Keratinocyte (primary cell): ENCODE data around the gene CCDC120. TPM values are rescaled to one million over a fixed set of nuclear protein-coding genes. Genes with fewer than 3 reads are reported as not detected.

Source experiments
- DNase-seq: peaks from one replicate; pipeline ENCODE4 v3.0.0-alpha.2; 2011; ENCODE audit warnings: low read depth, missing footprints, low spot score
- FAIRE-seq: peaks from 2 replicates; lab custom pipeline; 2011; peaks lifted over from hg19 to GRCh38; lab: Jason Lieb, UNC
- H2AFZ ChIP-seq: 2 replicates; pipeline ENCODE4 v1.6.0; 2012; ENCODE audit warnings: low read length, control low read depth, inconsistent platforms; ENCODE audit not compliant: control insufficient read depth
- H3K27ac ChIP-seq: 2 replicates; pipeline ENCODE4 v1.5.1; 2011; ENCODE audit warnings: low read length; ENCODE audit not compliant: control insufficient read depth, insufficient read depth
- H3K27me3 ChIP-seq: 3 replicates; pipeline ENCODE4 v1.6.0; 2011; ENCODE audit warnings: low read length; ENCODE audit not compliant: control insufficient read depth, insufficient read depth; ENCODE audit errors: extremely low read depth
- H3K36me3 ChIP-seq, 2 experiments: 2 replicates in 1 of 2; 3 replicates in 1 of 2; pipeline ENCODE4 v1.5.1; 2011; ENCODE audit warnings: low read length in 2 of 2, mild to moderate bottlenecking in 1 of 2; ENCODE audit not compliant: control insufficient read depth in 2 of 2, insufficient read depth in 2 of 2; ENCODE audit errors: extremely low read depth in 1 of 2
- H3K4me1 ChIP-seq: 3 replicates; pipeline ENCODE4 v1.5.1; 2011; ENCODE audit warnings: low read length; ENCODE audit not compliant: control insufficient read depth, insufficient read depth; ENCODE audit errors: extremely low read depth
- H3K4me2 ChIP-seq: 3 replicates; pipeline ENCODE4 v1.6.0; 2011; ENCODE audit warnings: low read depth, low read length; ENCODE audit not compliant: control insufficient read depth, insufficient read depth; ENCODE audit errors: extremely low read depth
- H3K4me3 ChIP-seq, 3 experiments: fragments of 200-600 bp in 1 of 3; sonication (generic) in 1 of 3; 2 replicates in 2 of 3; 3 replicates in 1 of 3; pipeline ENCODE4 v1.5.1; 2011 to 2016; ENCODE audit warnings: low read length in 3 of 3, mild to moderate bottlenecking in 3 of 3, control low read depth in 2 of 3, inconsistent platforms in 1 of 3, low read depth in 1 of 3, mixed read lengths in 1 of 3, mixed run types in 1 of 3, moderate library complexity in 1 of 3; ENCODE audit not compliant: control insufficient read depth in 2 of 3, insufficient read depth in 2 of 3; ENCODE audit errors: extremely low read depth in 1 of 3
- H3K79me2 ChIP-seq: 2 replicates; pipeline ENCODE4 v1.6.0; 2012; ENCODE audit warnings: low read length; ENCODE audit not compliant: control insufficient read depth, insufficient read depth
- H3K9ac ChIP-seq: 3 replicates; pipeline ENCODE4 v1.6.0; 2011; ENCODE audit warnings: low read length; ENCODE audit not compliant: control insufficient read depth, insufficient read depth; ENCODE audit errors: extremely low read depth
- H3K9me1 ChIP-seq: 3 replicates; pipeline ENCODE4 v1.6.0; 2011; ENCODE audit warnings: low read length; ENCODE audit not compliant: control insufficient read depth, insufficient read depth; ENCODE audit errors: extremely low read depth
- H3K9me3 ChIP-seq: 2 replicates; pipeline ENCODE4 v1.5.1; 2012; ENCODE audit warnings: low read depth, low read length; ENCODE audit not compliant: control insufficient read depth
- H4K20me1 ChIP-seq: 3 replicates; pipeline ENCODE4 v1.6.0; 2011; ENCODE audit warnings: low read length; ENCODE audit not compliant: control insufficient read depth, insufficient read depth; ENCODE audit errors: extremely low read depth
- EZH2 ChIP-seq: IDR thresholded peaks from one replicate; pipeline ENCODE4 v1.6.1; 2012; ENCODE audit warnings: inconsistent platforms, mild to moderate bottlenecking, low read length, moderate library complexity
- dilution Hi-C: fragments of 300-500 bp; cut with MboI; formaldehyde crosslinking; loops from one replicate; pipeline ENCODE4 v1.7.0; 2020; ENCODE audit warnings: low sequenced_read_pairs; ENCODE audit not compliant: extremely low pct_ligation_motif_present
- polyA plus RNA-seq, 5 experiments: library from polyadenylated mRNA; depleted of rRNA in 3 of 5; stranded (reverse) in 3 of 5; stranded (forward) in 1 of 5; unstranded in 1 of 5; fragments of >200 nt; gene quantifications; 1 replicate in 1 of 5; 2 replicates in 3 of 5; 3 replicates in 1 of 5; pipeline versions ENCODE4 v1.2.1 to v1.2.3, GENCODE V29; 2011 to 2012; ENCODE audit warnings: missing spikeins in 2 of 5, low read depth in 1 of 5, low replicate concordance in 1 of 5
- small RNA-seq, 3 experiments: library from RNA; depleted of rRNA; stranded (forward); fragments of <200 nt; gene quantifications; one replicate each; pipeline ENCODE3, GENCODE V24; 2012; ENCODE audit warnings: low read depth in 3 of 3, low replicate concordance in 1 of 3; ENCODE audit not compliant: insufficient read length in 3 of 3
- TF ChIP-seq, protein P1 (sequence below), 3 experiments: IDR thresholded peaks in 1 of 3; conservative IDR thresholded peaks in 1 of 3; optimal IDR thresholded peaks in 1 of 3; 2 replicates in 2 of 3; 3 replicates in 1 of 3; pipeline versions ENCODE3 to v1.5.1; 2011; ENCODE audit warnings: low read length in 3 of 3, mild to moderate bottlenecking in 3 of 3, moderate library complexity in 2 of 3, control low read depth in 1 of 3, inconsistent platforms in 1 of 3; ENCODE audit not compliant: insufficient read depth in 2 of 3; ENCODE audit errors: extremely low read depth in 1 of 3

CCDC120 gene
- polyA plus RNA-seq, 1 donor (not counting 4 experiments of a cell fraction or from before 2014, with no cell fraction given) = 4.9 TPM

- Histone ChIP-seq H3K9me1 (no peaks in the 10 kb centered on the region), H3K9ac (no peak overlapping the region), H3K4me3 (no peak overlapping the region), H3K27me3 (no peaks in the 10 kb centered on the region), H3K4me1 (no peaks in the 10 kb centered on the region), H2AFZ (no peak overlapping the region), H3K4me2 (no peak overlapping the region), H4K20me1 (no peaks in the 10 kb centered on the region), H3K79me2 (peaks cover under 1% of the 10 kb centered on the region), H3K27ac (no peak overlapping the region), H3K36me3 (peaks cover 4 to 7% of the 10 kb centered on the region in 2 experiments), H3K9me3 (no peaks in the 10 kb centered on the region)
- no peak for FAIRE-seq
- DNase-seq = no peak
- TF ChIP-seq, protein P1, sequence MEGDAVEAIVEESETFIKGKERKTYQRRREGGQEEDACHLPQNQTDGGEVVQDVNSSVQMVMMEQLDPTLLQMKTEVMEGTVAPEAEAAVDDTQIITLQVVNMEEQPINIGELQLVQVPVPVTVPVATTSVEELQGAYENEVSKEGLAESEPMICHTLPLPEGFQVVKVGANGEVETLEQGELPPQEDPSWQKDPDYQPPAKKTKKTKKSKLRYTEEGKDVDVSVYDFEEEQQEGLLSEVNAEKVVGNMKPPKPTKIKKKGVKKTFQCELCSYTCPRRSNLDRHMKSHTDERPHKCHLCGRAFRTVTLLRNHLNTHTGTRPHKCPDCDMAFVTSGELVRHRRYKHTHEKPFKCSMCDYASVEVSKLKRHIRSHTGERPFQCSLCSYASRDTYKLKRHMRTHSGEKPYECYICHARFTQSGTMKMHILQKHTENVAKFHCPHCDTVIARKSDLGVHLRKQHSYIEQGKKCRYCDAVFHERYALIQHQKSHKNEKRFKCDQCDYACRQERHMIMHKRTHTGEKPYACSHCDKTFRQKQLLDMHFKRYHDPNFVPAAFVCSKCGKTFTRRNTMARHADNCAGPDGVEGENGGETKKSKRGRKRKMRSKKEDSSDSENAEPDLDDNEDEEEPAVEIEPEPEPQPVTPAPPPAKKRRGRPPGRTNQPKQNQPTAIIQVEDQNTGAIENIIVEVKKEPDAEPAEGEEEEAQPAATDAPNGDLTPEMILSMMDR (optimal IDR thresholded peaks at IDR 0.05 in 1 of 3, IDR thresholded peaks at IDR 0.05 in 1 of 3, conservative IDR thresholded peaks at IDR 0.05 in 1 of 3; ENCODE audit: extremely low read depth in 1 of 3, insufficient read depth in 2 of 3, low read length in 3 of 3) = no peak
- no peak for TF ChIP-seq EZH2
- dilution Hi-C loops = no loop called here
Observed at GRCh38 chrX:49116716-49117115, 57.9 kb downstream of the CCDC120 start.

- Histone ChIP-seq H4K20me1 (no peaks in the 10 kb centered on the region), H3K36me3 (peaks cover 7% of the 10 kb centered on the region in 2 experiments), H3K27me3 (no peaks in the 10 kb centered on the region), H2AFZ (no peak overlapping the region), H3K9ac (no peak overlapping the region), H3K4me3 (no peak overlapping the region), H3K4me2 (no peak overlapping the region), H3K27ac (no peak overlapping the region), H3K9me1 (no peaks in the 10 kb centered on the region), H3K9me3 (no peaks in the 10 kb centered on the region), H3K79me2 (peaks cover 7% of the 10 kb centered on the region), H3K4me1 (no peaks in the 10 kb centered on the region)
- dilution Hi-C loops = no loop called here
- no peak for TF ChIP-seq EZH2
- TF ChIP-seq, protein P1 (optimal IDR thresholded peaks at IDR 0.05 in 1 of 3, IDR thresholded peaks at IDR 0.05 in 1 of 3, conservative IDR thresholded peaks at IDR 0.05 in 1 of 3; ENCODE audit: extremely low read depth in 1 of 3, insufficient read depth in 2 of 3, low read length in 3 of 3) = no peak
- DNase-seq (no peak), FAIRE-seq (no peak)
Observed at GRCh38 chrX:49117581-49117980, 58.8 kb downstream of the CCDC120 start.

Small RNA genes within 50 kb of the gene (small RNA-seq; reads per million reads assigned to genes)
- gene RNU4-52P = 0 reads per million in 3 experiments

Other genes with a start within 250 kb of the CCDC120 start
- gene ERAS, start 232.5 kb upstream of the CCDC120 start, polyA plus RNA-seq = not detected in 3 replicates
- gene PCSK1N, start 223.4 kb upstream of the CCDC120 start, polyA plus RNA-seq = 0.54 to 1.6 TPM (median 1.4 TPM) in 3 replicates
- 34.3 to 52.9 TPM (median 35.5 TPM) in 3 replicates for gene TIMM17B, start 161.2 kb upstream of the CCDC120 start, polyA plus RNA-seq
- gene PQBP1, start 161.1 kb upstream of the CCDC120 start, polyA plus RNA-seq = 62.9 to 85.2 TPM (median 79.0 TPM) in 3 replicates
- gene SLC35A2, start 147.4 kb upstream of the CCDC120 start, polyA plus RNA-seq = 39.4 to 64.0 TPM (median 44.2 TPM) in 3 replicates
- gene PIM2, start 140.0 kb upstream of the CCDC120 start, polyA plus RNA-seq = 8.3 to 11.6 TPM (median 9.9 TPM) in 3 replicates
- 39.5 to 42.6 TPM (median 40.3 TPM) in 3 replicates for gene OTUD5, start 101.4 kb upstream of the CCDC120 start, polyA plus RNA-seq
- 0.20 to 0.30 TPM (median 0.25 TPM) in 3 replicates for gene KCND1, start 87.2 kb upstream of the CCDC120 start, polyA plus RNA-seq
- gene GRIPAP1, start 56.7 kb upstream of the CCDC120 start, polyA plus RNA-seq = 20.2 to 23.0 TPM (median 20.9 TPM) in 3 replicates
- 13.2 to 15.8 TPM (median 14.1 TPM) in 3 replicates for gene TFE3, start 15.6 kb upstream of the CCDC120 start, polyA plus RNA-seq
- 4.0 to 9.8 TPM (median 6.9 TPM) in 3 replicates for gene PRAF2, start 15.0 kb downstream of the CCDC120 start, polyA plus RNA-seq
- 43.1 to 76.4 TPM (median 50.5 TPM) in 3 replicates for gene WDR45, start 20.9 kb downstream of the CCDC120 start, polyA plus RNA-seq
- 17.8 to 18.4 TPM (median 17.9 TPM) in 3 replicates for gene GPKOW, start 64.7 kb downstream of the CCDC120 start, polyA plus RNA-seq
- gene MAGIX, start 103.8 kb downstream of the CCDC120 start, polyA plus RNA-seq = 0.51 to 0.62 TPM (median 0.59 TPM) in 3 replicates
- 284 to 488 TPM (median 358 TPM) in 3 replicates for gene PLP2, start 112.9 kb downstream of the CCDC120 start, polyA plus RNA-seq
- gene PRICKLE3, start 127.4 kb downstream of the CCDC120 start, polyA plus RNA-seq = 8.6 to 13.7 TPM (median 8.7 TPM) in 3 replicates
- 0.07 to 0.23 TPM (median 0.13 TPM) in 3 replicates for gene SYP, start 141.2 kb downstream of the CCDC120 start, polyA plus RNA-seq
- gene CACNA1F, start 174.3 kb downstream of the CCDC120 start, polyA plus RNA-seq = 0.03 TPM in 1 of 3 replicates, not detected in the others
- 8.2 to 13.5 TPM (median 8.5 TPM) in 3 replicates for gene CCDC22, start 176.5 kb downstream of the CCDC120 start, polyA plus RNA-seq
- gene FOXP3, start 205.7 kb downstream of the CCDC120 start, polyA plus RNA-seq = 0.05 to 0.12 TPM (median 0.06 TPM) in 3 replicates
- gene PPP1R3F, start 210.8 kb downstream of the CCDC120 start, polyA plus RNA-seq = 0.29 to 1.4 TPM (median 0.62 TPM) in 3 replicates
- not detected in 3 replicates for gene GAGE10, start 244.6 kb downstream of the CCDC120 start, polyA plus RNA-seq